GM12878 (cell line): ENCODE measurements around the gene CA9. TPM values are rescaled to one million over a fixed set of nuclear protein-coding genes. Genes with fewer than 3 reads are reported as not detected.

Experiments used
- CEBPB ChIP-seq, 2 experiments: fragments of 150-350 bp in 1 of 2; IDR thresholded peaks; 2 replicates each; pipeline ENCODE4 v1.6.1; 2012 to 2014; ENCODE audit warnings: low read depth in 2 of 2, low read length in 2 of 2, borderline replicate concordance in 1 of 2, inconsistent platforms in 1 of 2
- CHD1 ChIP-seq: IDR thresholded peaks from 2 replicates; pipeline ENCODE4 v1.6.1; 2012; ENCODE audit warnings: low read depth, low read length, improper control_type of control experiment
- CREM ChIP-seq: IDR thresholded peaks from 2 replicates; pipeline ENCODE4 v1.6.1; 2014; ENCODE audit warnings: antibody characterized with exemption, low read depth
- ETV6 ChIP-seq, 2 experiments: fragments of 450-650 bp in 1 of 2; IDR thresholded peaks in 1 of 2; conservative IDR thresholded peaks in 1 of 2; 2 replicates each; pipeline ENCODE4 v1.6.1; 2014; ENCODE audit warnings: antibody characterized with exemption in 1 of 2, borderline replicate concordance in 1 of 2, low read depth in 1 of 2, mild to moderate bottlenecking in 1 of 2, moderate library complexity in 1 of 2
- GABPA ChIP-seq: IDR thresholded peaks from 2 replicates; pipeline ENCODE4 v1.6.1; 2014; ENCODE audit warnings: antibody characterized with exemption, low read depth, mild to moderate bottlenecking, inconsistent platforms
- MYC ChIP-seq: IDR thresholded peaks from 2 replicates; pipeline ENCODE4 v1.6.1; 2011; ENCODE audit warnings: mild to moderate bottlenecking, low read length, moderate library complexity, inconsistent platforms; ENCODE audit not compliant: insufficient read depth, insufficient replicate concordance, insufficient read length, severe bottlenecking
- NFYA ChIP-seq: IDR thresholded peaks from 2 replicates; pipeline ENCODE4 v1.6.1; 2011; ENCODE audit warnings: low read depth, mild to moderate bottlenecking, low read length, improper control_type of control experiment, borderline replicate concordance
- NFYB ChIP-seq: IDR thresholded peaks from 2 replicates; pipeline ENCODE4 v1.6.1; 2011; ENCODE audit warnings: low read depth, mild to moderate bottlenecking, low read length, improper control_type of control experiment, moderate library complexity; ENCODE audit not compliant: insufficient read depth
- PAX8 ChIP-seq: fragments of 450-650 bp; IDR thresholded peaks from 2 replicates; pipeline ENCODE4 v1.6.1; 2017; ENCODE audit warnings: mild to moderate bottlenecking, moderate library complexity
- POLR2A ChIP-seq: IDR thresholded peaks from 2 replicates; pipeline ENCODE4 v1.6.1; 2011; ENCODE audit warnings: low read depth, mild to moderate bottlenecking, low read length
- SKIL ChIP-seq: fragments of 450-650 bp; IDR thresholded peaks from 2 replicates; pipeline ENCODE4 v1.6.1; 2017; ENCODE audit warnings: mild to moderate bottlenecking, low read depth, inconsistent platforms; ENCODE audit not compliant: poor library complexity, severe bottlenecking
- SMARCA5 ChIP-seq: fragments of 450-650 bp; IDR thresholded peaks from 2 replicates; pipeline ENCODE4 v1.6.1; 2017; ENCODE audit warnings: mild to moderate bottlenecking
- SMC3 ChIP-seq: IDR thresholded peaks from 2 replicates; pipeline ENCODE4 v1.6.1; 2011; ENCODE audit warnings: low read length, improper control_type of control experiment, borderline replicate concordance
- TCF3 ChIP-seq: IDR thresholded peaks from 2 replicates; pipeline ENCODE4 v1.6.1; 2012; ENCODE audit warnings: low read depth, mild to moderate bottlenecking, low read length, borderline replicate concordance; ENCODE audit not compliant: insufficient read depth
- YBX1 ChIP-seq: fragments of 450-650 bp; IDR thresholded peaks from 2 replicates; pipeline ENCODE4 v1.6.1; 2016; ENCODE audit warnings: antibody characterized with exemption
- ZNF24 ChIP-seq: fragments of 450-650 bp; IDR thresholded peaks from 2 replicates; pipeline ENCODE4 v1.6.1; 2017; ENCODE audit warnings: antibody characterized with exemption, mild to moderate bottlenecking
- ZNF384 ChIP-seq: IDR thresholded peaks from 2 replicates; pipeline ENCODE4 v1.6.1; 2012; ENCODE audit warnings: low read depth, mild to moderate bottlenecking, low read length, improper control_type of control experiment, borderline replicate concordance
- ZZZ3 ChIP-seq: IDR thresholded peaks from 2 replicates; pipeline ENCODE4 v1.6.1; 2011; ENCODE audit warnings: low read depth; ENCODE audit not compliant: control insufficient read depth, insufficient read length
- polyA plus RNA-seq, 11 experiments: library from polyadenylated mRNA; depleted of rRNA in 4 of 11; unstranded in 6 of 11; stranded (reverse) in 5 of 11; fragments of >200 nt; fragmentation: Nextera tagmentation in 4 of 11; fragmentation: Illumina TruSeq in 1 of 11; extraction: Ambion mirVana in 4 of 11; extraction: Trizol in 1 of 11; gene quantifications; 1 replicate in 1 of 11; 2 replicates in 10 of 11; pipeline versions ENCODE4 v1.2.1 to v1.2.3, GENCODE V29; 2011 to 2016; ENCODE audit warnings: inconsistent platforms in 2 of 11, missing spikeins in 2 of 11, low read depth in 1 of 11
- total RNA-seq, 4 experiments: library from RNA; depleted of rRNA in 3 of 4; stranded (reverse); fragments of >200 nt in 3 of 4; fragmentation: Illumina TruSeq in 1 of 4; extraction: Trizol in 1 of 4; gene quantifications; 2 replicates each; pipeline versions ENCODE4 v1.2.1 to v1.2.3, GENCODE V29; 2013 to 2021
- TF ChIP-seq, protein P1 (sequence below): fragments of 450-650 bp; IDR thresholded peaks from 2 replicates; pipeline ENCODE4 v1.6.1; 2017; ENCODE audit warnings: mild to moderate bottlenecking, moderate library complexity
- TF ChIP-seq, protein P2 (sequence below): fragments of 450-650 bp; formaldehyde crosslinking; IDR thresholded peaks from 2 replicates; pipeline ENCODE4 v1.5.0; 2022; ENCODE audit warnings: mild to moderate bottlenecking, missing genetic modification characterization

CA9 gene
- total and polyA plus RNA-seq, 10 of the 15 experiments (the other 5 are each of a cell fraction or from before 2014, with no cell fraction given) = 0.53 to 6.6 (median 1.2) TPM

DNA sequence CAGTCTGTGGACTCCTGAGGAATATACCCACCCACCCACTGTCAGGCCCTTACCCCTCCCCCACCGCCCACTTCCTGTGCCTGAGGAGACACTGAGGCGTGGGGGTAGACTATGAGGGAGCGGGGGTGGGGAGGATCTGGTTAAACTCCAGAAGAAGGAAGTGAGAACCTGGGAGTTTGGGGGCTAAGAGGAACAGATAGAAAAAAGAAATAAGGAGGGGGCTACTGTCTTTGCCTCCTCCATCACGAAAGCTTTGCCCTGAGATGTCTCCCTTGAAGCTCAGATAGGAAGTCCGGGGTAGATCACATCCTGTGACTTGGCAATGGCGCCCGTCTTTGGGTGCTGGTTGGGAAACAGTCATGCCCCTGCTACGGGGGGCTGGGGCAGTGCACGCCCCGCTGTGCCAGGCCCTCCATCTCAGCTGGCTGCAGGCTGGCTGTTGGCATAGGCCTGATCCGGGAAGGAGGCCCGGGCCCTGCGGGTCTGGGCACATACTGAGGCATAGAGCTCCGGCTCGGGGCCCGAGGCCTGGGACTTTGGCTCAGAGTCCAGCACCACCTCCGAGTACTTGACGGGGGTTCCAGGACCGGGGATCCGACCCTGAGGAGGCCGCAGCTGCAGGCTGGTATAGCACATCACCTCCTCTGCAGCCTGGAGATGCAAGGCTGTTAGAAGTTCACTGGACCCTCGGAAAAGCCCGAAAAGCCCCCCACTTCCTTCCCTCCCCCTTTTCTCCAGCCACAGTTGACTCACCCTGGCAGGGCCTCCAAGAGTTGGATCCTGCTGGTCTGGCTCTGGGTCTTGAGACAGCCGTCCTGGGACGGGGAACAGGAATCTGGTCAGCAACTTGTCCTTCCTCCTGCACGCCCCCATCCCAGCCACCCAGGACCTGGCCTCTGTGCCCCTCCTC, 24.0 kb upstream of the CA9 start (continued):
- TF ChIP-seq, protein P1, sequence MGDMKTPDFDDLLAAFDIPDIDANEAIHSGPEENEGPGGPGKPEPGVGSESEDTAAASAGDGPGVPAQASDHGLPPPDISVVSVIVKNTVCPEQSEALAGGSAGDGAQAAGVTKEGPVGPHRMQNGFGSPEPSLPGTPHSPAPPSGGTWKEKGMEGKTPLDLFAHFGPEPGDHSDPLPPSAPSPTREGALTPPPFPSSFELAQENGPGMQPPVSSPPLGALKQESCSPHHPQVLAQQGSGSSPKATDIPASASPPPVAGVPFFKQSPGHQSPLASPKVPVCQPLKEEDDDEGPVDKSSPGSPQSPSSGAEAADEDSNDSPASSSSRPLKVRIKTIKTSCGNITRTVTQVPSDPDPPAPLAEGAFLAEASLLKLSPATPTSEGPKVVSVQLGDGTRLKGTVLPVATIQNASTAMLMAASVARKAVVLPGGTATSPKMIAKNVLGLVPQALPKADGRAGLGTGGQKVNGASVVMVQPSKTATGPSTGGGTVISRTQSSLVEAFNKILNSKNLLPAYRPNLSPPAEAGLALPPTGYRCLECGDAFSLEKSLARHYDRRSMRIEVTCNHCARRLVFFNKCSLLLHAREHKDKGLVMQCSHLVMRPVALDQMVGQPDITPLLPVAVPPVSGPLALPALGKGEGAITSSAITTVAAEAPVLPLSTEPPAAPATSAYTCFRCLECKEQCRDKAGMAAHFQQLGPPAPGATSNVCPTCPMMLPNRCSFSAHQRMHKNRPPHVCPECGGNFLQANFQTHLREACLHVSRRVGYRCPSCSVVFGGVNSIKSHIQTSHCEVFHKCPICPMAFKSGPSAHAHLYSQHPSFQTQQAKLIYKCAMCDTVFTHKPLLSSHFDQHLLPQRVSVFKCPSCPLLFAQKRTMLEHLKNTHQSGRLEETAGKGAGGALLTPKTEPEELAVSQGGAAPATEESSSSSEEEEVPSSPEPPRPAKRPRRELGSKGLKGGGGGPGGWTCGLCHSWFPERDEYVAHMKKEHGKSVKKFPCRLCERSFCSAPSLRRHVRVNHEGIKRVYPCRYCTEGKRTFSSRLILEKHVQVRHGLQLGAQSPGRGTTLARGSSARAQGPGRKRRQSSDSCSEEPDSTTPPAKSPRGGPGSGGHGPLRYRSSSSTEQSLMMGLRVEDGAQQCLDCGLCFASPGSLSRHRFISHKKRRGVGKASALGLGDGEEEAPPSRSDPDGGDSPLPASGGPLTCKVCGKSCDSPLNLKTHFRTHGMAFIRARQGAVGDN = peak; percentile 86
- no peak for TF ChIP-seq SMARCA5
- TF ChIP-seq ZNF384 = no peak
- TF ChIP-seq CEBPB (IDR thresholded peaks at IDR 0.05; ENCODE audit: borderline replicate concordance in 1 of 2, low read depth in 2 of 2, low read length in 2 of 2) = no peak
- no peak for TF ChIP-seq SMC3
- no peak for TF ChIP-seq ZNF24
- TF ChIP-seq GABPA = no peak
- TF ChIP-seq CHD1 = no peak
- peak; percentile 73 for TF ChIP-seq POLR2A
- TF ChIP-seq, protein P2, sequence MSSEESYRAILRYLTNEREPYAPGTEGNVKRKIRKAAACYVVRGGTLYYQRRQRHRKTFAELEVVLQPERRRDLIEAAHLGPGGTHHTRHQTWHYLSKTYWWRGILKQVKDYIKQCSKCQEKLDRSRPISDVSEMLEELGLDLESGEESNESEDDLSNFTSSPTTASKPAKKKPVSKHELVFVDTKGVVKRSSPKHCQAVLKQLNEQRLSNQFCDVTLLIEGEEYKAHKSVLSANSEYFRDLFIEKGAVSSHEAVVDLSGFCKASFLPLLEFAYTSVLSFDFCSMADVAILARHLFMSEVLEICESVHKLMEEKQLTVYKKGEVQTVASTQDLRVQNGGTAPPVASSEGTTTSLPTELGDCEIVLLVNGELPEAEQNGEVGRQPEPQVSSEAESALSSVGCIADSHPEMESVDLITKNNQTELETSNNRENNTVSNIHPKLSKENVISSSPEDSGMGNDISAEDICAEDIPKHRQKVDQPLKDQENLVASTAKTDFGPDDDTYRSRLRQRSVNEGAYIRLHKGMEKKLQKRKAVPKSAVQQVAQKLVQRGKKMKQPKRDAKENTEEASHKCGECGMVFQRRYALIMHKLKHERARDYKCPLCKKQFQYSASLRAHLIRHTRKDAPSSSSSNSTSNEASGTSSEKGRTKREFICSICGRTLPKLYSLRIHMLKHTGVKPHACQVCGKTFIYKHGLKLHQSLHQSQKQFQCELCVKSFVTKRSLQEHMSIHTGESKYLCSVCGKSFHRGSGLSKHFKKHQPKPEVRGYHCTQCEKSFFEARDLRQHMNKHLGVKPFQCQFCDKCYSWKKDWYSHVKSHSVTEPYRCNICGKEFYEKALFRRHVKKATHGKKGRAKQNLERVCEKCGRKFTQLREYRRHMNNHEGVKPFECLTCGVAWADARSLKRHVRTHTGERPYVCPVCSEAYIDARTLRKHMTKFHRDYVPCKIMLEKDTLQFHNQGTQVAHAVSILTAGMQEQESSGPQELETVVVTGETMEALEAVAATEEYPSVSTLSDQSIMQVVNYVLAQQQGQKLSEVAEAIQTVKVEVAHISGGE (CRISPR knock-in tag) = no peak
- no peak for TF ChIP-seq MYC
- TF ChIP-seq YBX1 = no peak
- peak; percentile 23 for TF ChIP-seq SKIL
- no peak for TF ChIP-seq TCF3
- TF ChIP-seq ZZZ3 = no peak
- TF ChIP-seq NFYB = no peak
- peak in 1 of 2 experiments; percentile 14; a peak in 1 of 4 replicates for TF ChIP-seq ETV6 (conservative IDR thresholded peaks at IDR 0.05 in 1 of 2, IDR thresholded peaks at IDR 0.05 in 1 of 2; ENCODE audit: borderline replicate concordance in 1 of 2, low read depth in 1 of 2)
- no peak for TF ChIP-seq PAX8
- TF ChIP-seq CREM = no peak
- no peak for TF ChIP-seq NFYA
